GM12878 (cell line): Measurements from ENCODE around the gene DDHD1. TPM values are rescaled to one million over a fixed set of nuclear protein-coding genes. Genes with fewer than 3 reads are reported as not detected.

Experiments
- ATAC-seq: fragments of 200-7000 bp; cut with Tn5 transposase; 3 replicates; pipeline ENCODE4 v1.9.1; 2020; ENCODE audit warnings: mild to moderate bottlenecking, moderate library complexity
- BruUV-seq: library from RNA; stranded (reverse); fragments of 400-500 nt; replicated peaks from 2 replicates; lab custom pipeline; 2021; lab: Mats Ljungman, UMichigan
- CTCF ChIA-PET: fragments of 300-600 bp; sonication (Branson Sonifier 250); formaldehyde crosslinking; extraction: SDS; loops from one replicate; lab custom pipeline; 2021; ENCODE audit warnings: inconsistent platforms; lab: Yijun Ruan, JAX
- POLR2A ChIA-PET: fragments of 350-600 bp; formaldehyde crosslinking; extraction: SDS; loops from one replicate; lab custom pipeline; 2021; ENCODE audit warnings: inconsistent platforms; lab: Charles Lee
- RAD21 ChIA-PET: fragments of 300-600 bp; sonication (Branson Sonifier 250); formaldehyde crosslinking; loops from one replicate; lab custom pipeline; 2023; ENCODE audit warnings: antibody characterized with exemption; ENCODE audit not compliant: unreplicated experiment; lab: Charles Lee
- SMC1A ChIA-PET: fragments of 300-600 bp; sonication (Branson Sonifier 250); formaldehyde crosslinking; loops from one replicate; lab custom pipeline; 2023; ENCODE audit not compliant: unreplicated experiment, uncharacterized antibody; lab: Charles Lee
- DNase-seq: peaks from one replicate; pipeline ENCODE4 v3.0.0-alpha.2; 2011; ENCODE audit warnings: low read depth, low spot score
- FAIRE-seq: peaks from 3 replicates; lab custom pipeline; 2011; peaks lifted over from hg19 to GRCh38; lab: Jason Lieb, UNC
- H2AFZ ChIP-seq: 2 replicates; pipeline ENCODE4 v1.6.0; 2011; ENCODE audit warnings: low read depth, low read length, control low read depth; ENCODE audit not compliant: control insufficient read depth
- H3K27ac ChIP-seq: 2 replicates; pipeline ENCODE4 v1.5.1; 2011; ENCODE audit warnings: control low read depth; ENCODE audit not compliant: control insufficient read depth, insufficient read depth
- H3K27me3 ChIP-seq, 2 experiments: replicated peaks in 1 of 2; 2 replicates each; pipeline versions ENCODE4 v1.6.0 to v1.6.1; 2011; ENCODE audit warnings: low read length in 1 of 2; ENCODE audit not compliant: control insufficient read depth in 2 of 2, insufficient read depth in 2 of 2
- H3K36me3 ChIP-seq, 2 experiments: 2 replicates each; pipeline ENCODE4 v1.5.1; 2011; ENCODE audit warnings: low read length in 1 of 2; ENCODE audit not compliant: control insufficient read depth in 2 of 2, insufficient read depth in 2 of 2
- H3K4me1 ChIP-seq: 2 replicates; pipeline ENCODE4 v1.6.1; 2011; ENCODE audit warnings: mild to moderate bottlenecking, low read length, moderate library complexity, mixed read lengths; ENCODE audit not compliant: control insufficient read depth, insufficient read depth
- H3K4me2 ChIP-seq: 2 replicates; pipeline ENCODE4 v1.6.0; 2011; ENCODE audit warnings: control low read depth; ENCODE audit not compliant: control insufficient read depth, insufficient read depth
- H3K4me3 ChIP-seq: fragments of 200-600 bp; sonication (generic); 2 replicates; pipeline ENCODE4 v1.5.1; 2016
- H3K79me2 ChIP-seq: 2 replicates; pipeline ENCODE4 v1.6.0; 2011; ENCODE audit warnings: low read length; ENCODE audit not compliant: control insufficient read depth, insufficient read depth
- H3K9ac ChIP-seq: 2 replicates; pipeline ENCODE4 v1.8.0; 2011; ENCODE audit warnings: low read length, control low read depth, mixed read lengths; ENCODE audit not compliant: control insufficient read depth, insufficient read depth
- H3K9me3 ChIP-seq: replicated peaks from 3 replicates; pipeline ENCODE4 v1.5.1; 2011; ENCODE audit warnings: mild to moderate bottlenecking, low read length; ENCODE audit not compliant: control insufficient read depth, insufficient read depth
- H4K20me1 ChIP-seq: 2 replicates; pipeline ENCODE4 v1.6.0; 2011; ENCODE audit not compliant: control insufficient read depth, insufficient read depth
- ATF7 ChIP-seq: fragments of 450-650 bp; IDR thresholded peaks from 2 replicates; pipeline ENCODE4 v1.6.1; 2016; ENCODE audit warnings: low read depth, mild to moderate bottlenecking
- E2F4 ChIP-seq: IDR thresholded peaks from 2 replicates; pipeline ENCODE4 v1.6.1; 2012; ENCODE audit warnings: low read depth, low read length, improper control_type of control experiment
- FOS ChIP-seq: IDR thresholded peaks from 3 replicates; pipeline ENCODE4 v1.6.1; 2011; ENCODE audit warnings: borderline replicate concordance; ENCODE audit not compliant: insufficient read length; ENCODE audit errors: extremely low read depth
- HDAC2 ChIP-seq: fragments of 200-600 bp; sonication (generic); IDR thresholded peaks from 2 replicates; pipeline ENCODE4 v1.6.1; 2017
- KAT2A ChIP-seq: conservative IDR thresholded peaks from 2 replicates; pipeline ENCODE4 v1.6.1; 2011; ENCODE audit warnings: low read depth, low read length; ENCODE audit not compliant: control insufficient read depth
- SMAD1 ChIP-seq: fragments of 450-650 bp; IDR thresholded peaks from 2 replicates; pipeline ENCODE4 v1.6.1; 2018; ENCODE audit warnings: mild to moderate bottlenecking, low read depth; ENCODE audit not compliant: partially characterized antibody
- SREBF1 ChIP-seq: IDR thresholded peaks from 2 replicates; pipeline ENCODE4 v1.6.1; 2012; ENCODE audit warnings: mild to moderate bottlenecking, low read length
- SUPT20H ChIP-seq: IDR thresholded peaks from 2 replicates; pipeline ENCODE4 v1.6.1; 2011; ENCODE audit warnings: low read depth, mild to moderate bottlenecking, low read length, moderate library complexity, borderline replicate concordance; ENCODE audit not compliant: control insufficient read depth
- ZNF217 ChIP-seq: fragments of 450-650 bp; IDR thresholded peaks from 2 replicates; pipeline ENCODE4 v1.6.1; 2017; ENCODE audit warnings: antibody characterized with exemption, mild to moderate bottlenecking
- ZNF274 ChIP-seq: IDR thresholded peaks from one replicate; pipeline ENCODE4 v1.8.0; 2011; ENCODE audit not compliant: insufficient read length, insufficient read depth
- ZNF384 ChIP-seq: IDR thresholded peaks from 2 replicates; pipeline ENCODE4 v1.6.1; 2012; ENCODE audit warnings: low read depth, mild to moderate bottlenecking, low read length, improper control_type of control experiment, borderline replicate concordance
- WGBS: methylation state at CpG from one replicate; pipeline ENCODE4 v1.1.6; 2016; ENCODE audit warnings: low lambda C conversion rate; ENCODE audit not compliant: insufficient replicate concordance, insufficient coverage; ENCODE audit errors: missing lambda C conversion rate; 5-methylcytosine and 5-hydroxymethylcytosine counted together
- in situ Hi-C: fragments of 300-500 bp; cut with MboI; formaldehyde crosslinking; loops from 9 replicates; pipeline ENCODE4 v1.14.3; 2018; ENCODE audit warnings: mixed read lengths
- intact Hi-C: fragments of 100-400 bp; cut with micrococcal nuclease; formaldehyde crosslinking; loops from one replicate; pipeline ENCODE4 v1.14.2; 2022; ENCODE audit not compliant: unreplicated experiment
- polyA plus RNA-seq, 11 experiments: library from polyadenylated mRNA; depleted of rRNA in 4 of 11; unstranded in 6 of 11; stranded (reverse) in 5 of 11; fragments of >200 nt; fragmentation: Nextera tagmentation in 4 of 11; fragmentation: Illumina TruSeq in 1 of 11; extraction: Ambion mirVana in 4 of 11; extraction: Trizol in 1 of 11; gene quantifications; 1 replicate in 1 of 11; 2 replicates in 10 of 11; pipeline versions ENCODE4 v1.2.1 to v1.2.3, GENCODE V29; 2011 to 2016; ENCODE audit warnings: inconsistent platforms in 2 of 11, missing spikeins in 2 of 11, low read depth in 1 of 11
- total RNA-seq, 4 experiments: library from RNA; depleted of rRNA in 3 of 4; stranded (reverse); fragments of >200 nt in 3 of 4; fragmentation: Illumina TruSeq in 1 of 4; extraction: Trizol in 1 of 4; gene quantifications; 2 replicates each; pipeline versions ENCODE4 v1.2.1 to v1.2.3, GENCODE V29; 2013 to 2021
- TF ChIP-seq, protein P1 (sequence below): fragments of 450-650 bp; IDR thresholded peaks from 2 replicates; pipeline ENCODE4 v1.6.1; 2016; ENCODE audit warnings: mild to moderate bottlenecking, moderate library complexity, borderline replicate concordance

The DDHD1 gene
- total and polyA plus RNA-seq, 10 of the 15 experiments (the other 5 are each of a cell fraction or from before 2014, with no cell fraction given): 7.7 to 52.3 (median 28.5) TPM

- Histone ChIP-seq H3K79me2 (no peaks in the 10 kb centered on the region), H3K27ac (no peak overlapping the region), H3K4me1 (no peaks in the 10 kb centered on the region), H3K9ac (no peak overlapping the region), H3K4me2 (no peak overlapping the region), H3K9me3 (no peaks in the 10 kb centered on the region), H4K20me1 (no peaks in the 10 kb centered on the region), H2AFZ (no peak overlapping the region), H3K4me3 (no peak overlapping the region), H3K27me3 (no peaks in the 10 kb centered on the region), H3K36me3 (no peaks in the 10 kb centered on the region)
- POLR2A ChIA-PET: no interaction called here
- DNase-seq: no peak
- intact Hi-C loops: no loop called here
- CTCF ChIA-PET: interaction anchor here (1.0 kb wide), 1 partner anchor 39 kb away, joined by 3 read pairs; no protein-coding TSS in a partner anchor
- RAD21 ChIA-PET: no interaction called here
- no peak for FAIRE-seq
- in situ Hi-C loops: no loop called here
- TF ChIP-seq SMAD1 (no peak), HDAC2 (no peak), ATF7 (no peak), KAT2A (no peak)
- no peak for ATAC-seq
- SMC1A ChIA-PET: no interaction called here
- BruUV-seq: no TSS peak
Observed at GRCh38 chr14:53016919-53017318, 136.2 kb downstream of the DDHD1 start.

GRCh38 chr14:53016491-53016890 lies 136.6 kb downstream of the DDHD1 start:
- H3K79me2 ChIP-seq: no peaks in the 10 kb centered on the region
- no peaks in the 10 kb centered on the region for H3K27me3 ChIP-seq
- no TSS peak for BruUV-seq
- FAIRE-seq (no peak), DNase-seq (no peak), ATAC-seq (no peak; the same call in 2 of the 3 replicates)
- CTCF ChIA-PET: interaction anchor here (1.0 kb wide), 1 partner anchor 39 kb away, joined by 3 read pairs; no protein-coding TSS in a partner anchor
- H3K9me3 ChIP-seq: no peaks in the 10 kb centered on the region
- H3K9ac ChIP-seq: no peak overlapping the region
- intact Hi-C loops (no loop called here), in situ Hi-C loops (no loop called here)
- H2AFZ ChIP-seq: no peak overlapping the region
- H3K4me1 ChIP-seq: no peaks in the 10 kb centered on the region
- no peak overlapping the region for H3K27ac ChIP-seq
- RAD21 ChIA-PET: no interaction called here
- POLR2A ChIA-PET: no interaction called here
- no peaks in the 10 kb centered on the region for H4K20me1 ChIP-seq
- SMC1A ChIA-PET: no interaction called here
- 64% methylated on average over 2 of the region's 2 CpGs for WGBS
- H3K4me2 ChIP-seq: no peak overlapping the region
- H3K36me3 ChIP-seq: no peaks in the 10 kb centered on the region
- H3K4me3 ChIP-seq: no peak overlapping the region
- TF ChIP-seq ZNF217 (no peak), FOS (no peak), SUPT20H (no peak), ZNF384 (no peak), SREBF1 (no peak), ZNF274 (no peak), E2F4 (no peak)
- TF ChIP-seq, protein P1, sequence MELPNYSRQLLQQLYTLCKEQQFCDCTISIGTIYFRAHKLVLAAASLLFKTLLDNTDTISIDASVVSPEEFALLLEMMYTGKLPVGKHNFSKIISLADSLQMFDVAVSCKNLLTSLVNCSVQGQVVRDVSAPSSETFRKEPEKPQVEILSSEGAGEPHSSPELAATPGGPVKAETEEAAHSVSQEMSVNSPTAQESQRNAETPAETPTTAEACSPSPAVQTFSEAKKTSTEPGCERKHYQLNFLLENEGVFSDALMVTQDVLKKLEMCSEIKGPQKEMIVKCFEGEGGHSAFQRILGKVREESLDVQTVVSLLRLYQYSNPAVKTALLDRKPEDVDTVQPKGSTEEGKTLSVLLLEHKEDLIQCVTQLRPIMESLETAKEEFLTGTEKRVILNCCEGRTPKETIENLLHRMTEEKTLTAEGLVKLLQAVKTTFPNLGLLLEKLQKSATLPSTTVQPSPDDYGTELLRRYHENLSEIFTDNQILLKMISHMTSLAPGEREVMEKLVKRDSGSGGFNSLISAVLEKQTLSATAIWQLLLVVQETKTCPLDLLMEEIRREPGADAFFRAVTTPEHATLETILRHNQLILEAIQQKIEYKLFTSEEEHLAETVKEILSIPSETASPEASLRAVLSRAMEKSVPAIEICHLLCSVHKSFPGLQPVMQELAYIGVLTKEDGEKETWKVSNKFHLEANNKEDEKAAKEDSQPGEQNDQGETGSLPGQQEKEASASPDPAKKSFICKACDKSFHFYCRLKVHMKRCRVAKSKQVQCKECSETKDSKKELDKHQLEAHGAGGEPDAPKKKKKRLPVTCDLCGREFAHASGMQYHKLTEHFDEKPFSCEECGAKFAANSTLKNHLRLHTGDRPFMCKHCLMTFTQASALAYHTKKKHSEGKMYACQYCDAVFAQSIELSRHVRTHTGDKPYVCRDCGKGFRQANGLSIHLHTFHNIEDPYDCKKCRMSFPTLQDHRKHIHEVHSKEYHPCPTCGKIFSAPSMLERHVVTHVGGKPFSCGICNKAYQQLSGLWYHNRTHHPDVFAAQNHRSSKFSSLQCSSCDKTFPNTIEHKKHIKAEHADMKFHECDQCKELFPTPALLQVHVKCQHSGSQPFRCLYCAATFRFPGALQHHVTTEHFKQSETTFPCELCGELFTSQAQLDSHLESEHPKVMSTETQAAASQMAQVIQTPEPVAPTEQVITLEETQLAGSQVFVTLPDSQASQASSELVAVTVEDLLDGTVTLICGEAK: no peak
